H1 (cell line): ENCODE results near the gene FAM186B. TPM values are rescaled to one million over a fixed set of nuclear protein-coding genes. Genes with fewer than 3 reads are reported as not detected.

Source experiments
- BRCA1 ChIP-seq: IDR thresholded peaks from 2 replicates; pipeline ENCODE4 v1.6.1; 2012; ENCODE audit warnings: low read depth, low read length, improper control_type of control experiment
- CHD7 ChIP-seq: fragments of 300-600 bp; sonication (generic); IDR thresholded peaks from 2 replicates; pipeline ENCODE4 v1.7.1; 2012; ENCODE audit warnings: low read length, moderate library complexity, mild to moderate bottlenecking, inconsistent platforms; ENCODE audit not compliant: insufficient replicate concordance
- CTBP2 ChIP-seq: IDR thresholded peaks from 2 replicates; pipeline ENCODE4 v1.7.0; 2011; ENCODE audit warnings: borderline replicate concordance, mild to moderate bottlenecking, moderate library complexity, mixed read lengths, low read length; ENCODE audit not compliant: insufficient read depth, insufficient read length
- GABPA ChIP-seq: IDR thresholded peaks from 2 replicates; pipeline ENCODE4 v1.6.1; 2011; ENCODE audit warnings: mild to moderate bottlenecking, low read length, moderate library complexity, borderline replicate concordance; ENCODE audit not compliant: insufficient read depth
- MAX ChIP-seq: IDR thresholded peaks from 2 replicates; pipeline ENCODE4 v1.6.1; 2012; ENCODE audit warnings: inconsistent platforms
- POLR2A ChIP-seq, 2 experiments: IDR thresholded peaks; 1 replicate in 1 of 2; 2 replicates in 1 of 2; pipeline ENCODE4 v1.6.1; 2011; ENCODE audit warnings: low read depth in 2 of 2, low read length in 2 of 2, mild to moderate bottlenecking in 2 of 2; ENCODE audit errors: control extremely low read depth in 1 of 2
- RBBP5 ChIP-seq: IDR thresholded peaks from 2 replicates; pipeline ENCODE4 v1.7.1; 2012; ENCODE audit warnings: low read depth, mild to moderate bottlenecking, inconsistent platforms, low read length, moderate library complexity, borderline replicate concordance
- SAP30 ChIP-seq: fragments of 300-600 bp; sonication (generic); IDR thresholded peaks from 2 replicates; pipeline ENCODE4 v1.7.1; 2012; ENCODE audit warnings: low read length, moderate library complexity, mild to moderate bottlenecking, inconsistent platforms; ENCODE audit not compliant: insufficient read depth, insufficient replicate concordance
- SUZ12 ChIP-seq: fragments of 200-600 bp; sonication (generic); IDR thresholded peaks from 2 replicates; pipeline ENCODE4 v1.6.1; 2012; ENCODE audit warnings: mild to moderate bottlenecking, inconsistent platforms, low read length, moderate library complexity, mixed read lengths
- TAF1 ChIP-seq: IDR thresholded peaks from 2 replicates; pipeline ENCODE4 v1.6.1; 2011; ENCODE audit warnings: mild to moderate bottlenecking, low read depth, low read length
- TCF12 ChIP-seq: IDR thresholded peaks from 2 replicates; pipeline ENCODE4 v1.6.1; 2011; ENCODE audit warnings: low read depth, mild to moderate bottlenecking, low read length
- polyA plus RNA-seq, 7 experiments: library from polyadenylated mRNA; depleted of rRNA in 3 of 7; stranded (reverse) in 5 of 7; unstranded in 2 of 7; fragments of >200 nt in 5 of 7; fragments of 200-250 nt in 2 of 7; gene quantifications; 1 replicate in 5 of 7; 2 replicates in 1 of 7; 4 replicates in 1 of 7; pipeline versions ENCODE4 v1.2.1 to v1.2.3, GENCODE V29; 2011 to 2013; ENCODE audit warnings: missing spikeins in 2 of 7, mixed read lengths in 2 of 7
- total RNA-seq: library from RNA; stranded (reverse); fragmentation: NEBNext Ultra II Directional; extraction: Animal tissue kit (Norgen Biotek cat#: 25700); gene quantifications from 2 replicates; pipeline ENCODE4 v1.2.1, GENCODE V29; 2021

FAM186B gene
- total and polyA plus RNA-seq, 2 of the 8 experiments (the other 6 are each of a cell fraction or from before 2014, with no cell fraction given): 0.12 to 0.73 TPM

GRCh38 chr12:49622501-49623141 is 17.2 kb upstream of the FAM186B start (continued):
- TF ChIP-seq TCF12 (no peak), RBBP5 (no peak; the same call in 1 of the 2 replicates), GABPA (no peak), POLR2A (IDR thresholded peaks at IDR 0.05; ENCODE audit: control extremely low read depth in 1 of 2, low read depth in 2 of 2, low read length in 2 of 2) (no peak), TAF1 (no peak), CHD7 (no peak), CTBP2 (no peak), MAX (peak; percentile 50), SUZ12 (no peak), BRCA1 (no peak), SAP30 (peak; percentile 71)
